Endodermal cell (in vitro differentiated cells): ENCODE data around the gene ERMARD. TPM values are rescaled to one million over a fixed set of nuclear protein-coding genes. Genes with fewer than 3 reads are reported as not detected.

ENCODE experiments used
- DNase-seq: peaks from one replicate; pipeline ENCODE4 v3.0.0-alpha.2; 2017
- H3K27ac ChIP-seq: 2 replicates; pipeline ENCODE4 v1.5.1; 2013; ENCODE audit warnings: mild to moderate bottlenecking, low read depth, low read length, moderate library complexity
- H3K27me3 ChIP-seq: 2 replicates; pipeline ENCODE4 v1.6.1; 2013; ENCODE audit warnings: mild to moderate bottlenecking, low read length, moderate library complexity; ENCODE audit not compliant: insufficient read depth, control insufficient read depth, poor library complexity, severe bottlenecking
- H3K36me3 ChIP-seq: 2 replicates; pipeline ENCODE4 v1.7.0; 2013; ENCODE audit warnings: mild to moderate bottlenecking, low read length, moderate library complexity; ENCODE audit not compliant: control insufficient read depth, insufficient read depth
- H3K4me1 ChIP-seq: one replicate; pipeline ENCODE4 v1.7.0; 2013; ENCODE audit warnings: low read length; ENCODE audit not compliant: control insufficient read depth, insufficient read depth
- H3K4me3 ChIP-seq: 2 replicates; pipeline ENCODE4 v1.5.1; 2013; ENCODE audit warnings: mild to moderate bottlenecking, low read length, moderate library complexity
- H3K9ac ChIP-seq: 2 replicates; pipeline ENCODE4 v1.6.1; 2013; ENCODE audit warnings: mild to moderate bottlenecking, low read length, moderate library complexity; ENCODE audit not compliant: poor library complexity, severe bottlenecking; ENCODE audit errors: extremely low read depth
- H3K9me3 ChIP-seq: 2 replicates; pipeline ENCODE4 v1.6.1; 2013; ENCODE audit warnings: mild to moderate bottlenecking, low read length, moderate library complexity; ENCODE audit not compliant: control insufficient read depth
- H3K27ac Mint-ChIP-seq: 2 replicates; pipeline ENCODE4 v1.8.0; 2020; ENCODE audit warnings: mixed read lengths
- H3K27me3 Mint-ChIP-seq: 2 replicates; pipeline ENCODE4 v1.8.0; 2021; ENCODE audit warnings: mild to moderate bottlenecking, mixed read lengths; ENCODE audit not compliant: insufficient read depth
- H3K36me3 Mint-ChIP-seq: 2 replicates; pipeline ENCODE4 v1.8.0; 2020; ENCODE audit warnings: low read depth, mixed read lengths
- H3K4me1 Mint-ChIP-seq: 2 replicates; pipeline ENCODE4 v1.8.0; 2020; ENCODE audit warnings: mixed read lengths
- H3K4me3 Mint-ChIP-seq: 2 replicates; pipeline ENCODE4 v1.8.0; 2020; ENCODE audit warnings: mild to moderate bottlenecking, moderate library complexity, mixed read lengths
- H3K9me3 Mint-ChIP-seq: 2 replicates; pipeline ENCODE4 v1.8.0; 2020; ENCODE audit warnings: mild to moderate bottlenecking, mixed read lengths
- CTCF ChIP-seq: fragments of 200-600 bp; sonication (generic); conservative IDR thresholded peaks from 2 replicates; pipeline ENCODE4 v1.5.0; 2021; ENCODE audit warnings: antibody characterized with exemption, mild to moderate bottlenecking
- WGBS, 2 experiments: methylation state at CpG; one replicate each; pipeline versions ENCODE4 v1.1.5 to v1.1.7; 2013; ENCODE audit warnings: missing lambda C conversion rate in 2 of 2, mixed read lengths in 1 of 2; ENCODE audit not compliant: insufficient coverage in 1 of 2, insufficient read length in 1 of 2; 5-methylcytosine and 5-hydroxymethylcytosine counted together
- total RNA-seq, 2 donors: library from RNA; stranded (reverse); fragmentation: NEBNext Ultra II Directional in 1 of 2; extraction: Animal tissue kit (Norgen Biotek cat#: 25700) in 1 of 2; gene quantifications; 2 replicates in 1 of 2; 3 replicates in 1 of 2; pipeline ENCODE4 v1.2.1, GENCODE V29; 2021

ERMARD gene
- total RNA-seq, 2 donors from 2014 or later = 14.4 to 24.2 TPM

GRCh38 chr6:169824848-169825557, 73.6 kb downstream of the ERMARD start:
- Mint-ChIP-seq H3K9me3 (peaks cover 18% of the 10 kb centered on the region), H3K27ac (no peak overlapping the region), H3K4me1 (peaks cover 28% of the 10 kb centered on the region), H3K4me3 (no peak overlapping the region), H3K27me3 (peaks cover 5% of the 10 kb centered on the region), H3K36me3 (no peaks in the 10 kb centered on the region)
- 92 to 93% methylated on average over 12 to 15 of the region's 15 CpGs for WGBS, 2 experiments
- no peaks in the 10 kb centered on the region for H3K27me3 ChIP-seq
- no peaks in the 10 kb centered on the region for H3K36me3 ChIP-seq
- H3K4me1 ChIP-seq = peaks cover 6% of the 10 kb centered on the region
- no peak overlapping the region for H3K27ac ChIP-seq
- peaks cover 12% of the 10 kb centered on the region for H3K9me3 ChIP-seq
- peak; percentile 21 for DNase-seq
- no peak overlapping the region for H3K4me3 ChIP-seq
- no peak overlapping the region for H3K9ac ChIP-seq
- TF ChIP-seq CTCF = no peak

GRCh38 chr6:169825558-169826225, 74.3 kb downstream of the ERMARD start:
- Histone ChIP-seq H3K9ac (no peak overlapping the region), H3K4me1 (peaks cover 6% of the 10 kb centered on the region), H3K4me3 (no peak overlapping the region), H3K27me3 (no peaks in the 10 kb centered on the region), H3K36me3 (no peaks in the 10 kb centered on the region), H3K9me3 (peaks cover 12% of the 10 kb centered on the region), H3K27ac (no peak overlapping the region)
- Mint-ChIP-seq H3K4me3 (no peak overlapping the region), H3K27ac (no peak overlapping the region), H3K9me3 (peaks cover 18% of the 10 kb centered on the region), H3K36me3 (no peaks in the 10 kb centered on the region), H3K27me3 (peaks cover 5% of the 10 kb centered on the region), H3K4me1 (peaks cover 22% of the 10 kb centered on the region)
- peak; percentile 19 for DNase-seq
- 91 to 95% methylated on average over 5 to 12 of the region's 12 CpGs for WGBS, 2 experiments
- TF ChIP-seq CTCF = no peak

GRCh38 chr6:169826697-169827096, 75.3 kb downstream of the ERMARD start:
- Mint-ChIP-seq H3K27me3 (peaks cover 5% of the 10 kb centered on the region), H3K9me3 (peaks cover 18% of the 10 kb centered on the region), H3K4me3 (no peak overlapping the region), H3K27ac (no peak overlapping the region), H3K4me1 (peaks cover 15% of the 10 kb centered on the region), H3K36me3 (no peaks in the 10 kb centered on the region)
- no peak for TF ChIP-seq CTCF
- no peak for DNase-seq
- H3K9me3 ChIP-seq = peaks cover 12% of the 10 kb centered on the region
- H3K27me3 ChIP-seq = no peaks in the 10 kb centered on the region
- H3K9ac ChIP-seq = no peak overlapping the region
- H3K36me3 ChIP-seq = no peaks in the 10 kb centered on the region
- no peak overlapping the region for H3K4me3 ChIP-seq
- H3K27ac ChIP-seq = no peak overlapping the region
- peaks cover 2% of the 10 kb centered on the region for H3K4me1 ChIP-seq
